ENCODE measurements around the gene NUDT14.

- TF ChIP-seq CTCF (IDR thresholded peaks at IDR 0.05) = no peak
- TF ChIP-seq EZH2 (IDR thresholded peaks at IDR 0.05) = no peak
- no peak for TF ChIP-seq EZH2phosphoT487 (IDR thresholded peaks at IDR 0.05)
Observed at GRCh38 chr14:105149146-105149781, 31.8 kb downstream of the NUDT14 start.
